Tibial artery (tissue), 4 donors: ENCODE data around the gene TEAD4.

Source experiments
- DNase-seq, 2 donors: peaks; one replicate each; pipeline ENCODE4 v3.0.0-alpha.2; 2019
- H3K27ac ChIP-seq, 2 donors: fragments of 200-600 bp; sonication (generic) in 1 of 2; 1 replicate in 1 of 2; 2 replicates in 1 of 2; pipeline ENCODE4 v1.5.1; 2018 to 2019; ENCODE audit warnings: mild to moderate bottlenecking in 1 of 2
- H3K27me3 ChIP-seq, 2 donors: fragments of 200-600 bp; sonication (generic) in 1 of 2; one replicate each; pipeline versions ENCODE4 v1.5.1 to v1.6.0; 2016 to 2019
- H3K36me3 ChIP-seq, 3 donors: fragments of 200-600 bp; sonication (generic) in 2 of 3; one replicate each; pipeline ENCODE4 v1.5.1; 2016 to 2019; ENCODE audit warnings: mild to moderate bottlenecking in 2 of 3
- H3K4me1 ChIP-seq, 4 donors: fragments of 200-600 bp; sonication (generic) in 2 of 4; 1 replicate in 3 of 4; 2 replicates in 1 of 4; pipeline ENCODE4 v1.5.1; 2016 to 2019
- H3K4me3 ChIP-seq, 2 donors: fragments of 200-600 bp; sonication (generic) in 1 of 2; 1 replicate in 1 of 2; 2 replicates in 1 of 2; pipeline ENCODE4 v1.5.1; 2018 to 2019; ENCODE audit warnings: mild to moderate bottlenecking in 2 of 2
- H3K9me3 ChIP-seq, 3 donors: fragments of 200-600 bp; sonication (generic) in 1 of 3; one replicate each; pipeline ENCODE4 v1.5.1; 2016 to 2019
- CTCF ChIP-seq, 2 experiments: fragments of 200-600 bp in 1 of 2; fragments of 450-650 bp in 1 of 2; IDR thresholded peaks; one replicate each; pipeline ENCODE4 v1.5.1; 2017 to 2019; ENCODE audit warnings: antibody characterized with exemption in 2 of 2, mild to moderate bottlenecking in 1 of 2, moderate library complexity in 1 of 2
- intact Hi-C: fragments of 100-400 bp; cut with DNase I; formaldehyde crosslinking; loops from one replicate; pipeline ENCODE4 v1.15.0; 2023; ENCODE audit warnings: low total_unique reads

The TEAD4 gene

GRCh38 chr12:3000548-3001275 is 41.5 kb downstream of the TEAD4 start:
- intact Hi-C loops, result no loop called here
- Histone ChIP-seq H3K4me1 (peaks cover 0 to 15% (median 13%) of the 10 kb centered on the region in 4 donors), H3K27ac (no peak overlapping the region), H3K4me3 (no peak overlapping the region), H3K9me3 (no peaks in the 10 kb centered on the region), H3K36me3 (peaks cover 0 to 18% (median 0%) of the 10 kb centered on the region in 3 donors), H3K27me3 (no peaks in the 10 kb centered on the region)
- no peak for TF ChIP-seq CTCF (IDR thresholded peaks at IDR 0.05)
- no peak for DNase-seq

- H3K4me3 ChIP-seq, result no peak overlapping the region
- H3K36me3 ChIP-seq, result peaks cover 0 to 17% (median 0%) of the 10 kb centered on the region in 3 donors
- DNase-seq, result no peak
- H3K9me3 ChIP-seq, result no peaks in the 10 kb centered on the region
- H3K27me3 ChIP-seq, result no peaks in the 10 kb centered on the region
- intact Hi-C loops, result no loop called here
- peaks cover 0 to 15% (median 13%) of the 10 kb centered on the region in 4 donors for H3K4me1 ChIP-seq
- TF ChIP-seq CTCF (IDR thresholded peaks at IDR 0.05), result no peak
- H3K27ac ChIP-seq, result no peak overlapping the region
These were observed 43.4 kb downstream of the TEAD4 start for GRCh38 chr12:3002646-3003045.

- no peak overlapping the region for H3K4me3 ChIP-seq
- no peaks in the 10 kb centered on the region for H3K27me3 ChIP-seq
- TF ChIP-seq CTCF (IDR thresholded peaks at IDR 0.05), result no peak
- H3K4me1 ChIP-seq, result peaks cover 0 to 11% (median 11%) of the 10 kb centered on the region in 4 donors
- intact Hi-C loops, result no loop called here
- no peak overlapping the region for H3K27ac ChIP-seq
- no peak for DNase-seq
- H3K36me3 ChIP-seq, result peaks cover 0 to 17% (median 0%) of the 10 kb centered on the region in 3 donors
- no peaks in the 10 kb centered on the region for H3K9me3 ChIP-seq
These were observed 44.3 kb downstream of the TEAD4 start for GRCh38 chr12:3003357-3003992.

GRCh38 chr12:3004655-3005565 is 45.7 kb downstream of the TEAD4 start:
- DNase-seq, result no peak
- intact Hi-C loops, result no loop called here
- H3K36me3 ChIP-seq, result peaks cover 0 to 22% (median 0%) of the 10 kb centered on the region in 3 donors
- no peaks in the 10 kb centered on the region for H3K27me3 ChIP-seq
- no peak overlapping the region for H3K27ac ChIP-seq
- no peaks in the 10 kb centered on the region for H3K4me1 ChIP-seq
- no peaks in the 10 kb centered on the region for H3K9me3 ChIP-seq
- TF ChIP-seq CTCF (IDR thresholded peaks at IDR 0.05), result no peak
- no peak overlapping the region for H3K4me3 ChIP-seq

GRCh38 chr12:3005736-3006135 is 46.5 kb downstream of the TEAD4 start:
- H3K36me3 ChIP-seq, result peaks cover 0 to 27% (median 0%) of the 10 kb centered on the region in 3 donors
- no peaks in the 10 kb centered on the region for H3K4me1 ChIP-seq
- H3K4me3 ChIP-seq, result no peak overlapping the region
- intact Hi-C loops, result no loop called here
- DNase-seq, result no peak
- H3K9me3 ChIP-seq, result no peaks in the 10 kb centered on the region
- TF ChIP-seq CTCF (IDR thresholded peaks at IDR 0.05), result no peak
- no peak overlapping the region for H3K27ac ChIP-seq
- H3K27me3 ChIP-seq, result no peaks in the 10 kb centered on the region
